GM21515 (cell line): ENCODE results near the gene LRRC1.
A peak's percentile ranks its signal among the peaks of the same experiment; 100 is the strongest.

Experiments
- ATAC-seq: cut with Tn5 transposase; IDR thresholded peaks from one replicate; pipeline ENCODE4 v1.9.1; 2021; ENCODE audit not compliant: unreplicated experiment

The LRRC1 gene

DNA sequence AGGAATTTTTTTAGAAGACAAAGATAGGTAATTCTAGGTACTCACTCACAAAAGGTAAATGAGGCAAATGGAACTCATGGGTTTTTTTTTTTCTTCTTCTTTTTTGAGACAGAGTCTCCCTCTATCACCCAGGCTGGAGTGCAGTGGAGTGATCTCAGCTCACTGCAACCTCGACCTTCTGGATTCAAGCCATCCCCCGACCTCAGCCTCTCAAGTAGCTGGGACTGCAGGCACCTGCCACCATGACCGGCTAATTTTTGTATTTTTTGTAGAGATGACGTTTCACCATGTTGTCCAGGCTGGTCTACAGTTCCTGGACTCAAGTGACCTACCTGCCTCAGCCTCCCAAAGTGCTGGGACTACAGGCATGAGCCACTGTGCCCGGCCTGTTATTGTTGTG lies 126.1 kb downstream of the LRRC1 start:
- no peak for ATAC-seq

DNA sequence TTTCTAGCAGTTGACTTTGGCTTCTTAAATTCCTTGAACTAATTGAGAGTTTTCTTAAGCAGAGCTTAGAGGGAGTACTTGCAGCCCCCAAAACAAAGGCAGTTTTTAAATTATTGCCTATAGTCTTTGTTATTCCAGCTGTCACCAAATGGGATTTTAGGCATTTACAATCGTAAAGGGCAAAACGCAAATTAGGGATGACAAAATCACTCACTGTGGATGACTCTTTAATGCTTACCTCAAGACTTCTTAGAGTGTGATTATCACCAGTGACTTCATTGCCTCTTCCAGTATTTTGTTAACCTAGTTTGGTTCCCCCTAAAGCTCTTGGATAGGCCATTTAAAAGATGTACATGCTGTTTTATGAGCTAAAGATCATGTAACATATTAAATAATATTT lies 126.8 kb downstream of the LRRC1 start:
- ATAC-seq, result no peak

DNA sequence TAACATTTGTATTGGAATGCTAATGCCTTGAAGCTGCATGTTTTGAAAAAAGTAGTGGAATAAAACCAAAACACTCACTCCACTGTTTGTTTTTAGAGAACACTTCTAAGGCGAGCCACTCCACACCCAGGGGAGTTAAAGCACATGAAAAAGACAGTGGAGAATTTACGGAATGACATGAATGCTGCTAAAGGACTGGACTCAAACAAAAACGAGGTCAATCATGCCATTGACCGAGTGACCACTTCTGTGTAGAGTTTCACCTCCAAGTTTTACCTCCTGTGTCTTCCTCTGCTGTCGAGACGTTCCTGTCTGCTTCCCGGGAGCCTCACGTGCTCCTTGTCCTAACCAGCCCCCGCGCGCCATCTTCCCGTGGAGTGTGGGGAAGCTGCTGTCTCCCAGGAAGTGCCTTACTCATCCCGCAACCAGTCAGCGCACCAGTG lies 127.8 kb downstream of the LRRC1 start:
- no peak for ATAC-seq

DNA sequence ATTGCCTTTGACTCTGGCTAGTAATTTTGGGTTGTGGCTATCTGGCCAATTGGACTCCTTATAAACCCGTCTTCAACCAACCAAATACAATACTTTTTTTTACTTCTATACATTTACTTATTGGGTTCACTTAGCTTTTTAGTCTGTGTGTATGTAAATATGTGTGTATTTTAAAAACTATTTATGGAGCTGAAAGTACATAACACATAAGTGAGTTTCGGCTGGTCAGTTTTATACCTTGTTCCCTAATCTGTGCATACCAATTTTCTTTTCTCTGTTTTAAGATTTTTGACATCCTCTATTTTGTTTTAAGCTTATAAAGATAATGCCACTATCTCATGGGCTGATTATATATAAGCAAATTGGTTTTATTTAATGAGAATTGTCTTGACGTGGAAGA lies 129.5 kb downstream of the LRRC1 start:
- peak; percentile 50 for ATAC-seq

DNA sequence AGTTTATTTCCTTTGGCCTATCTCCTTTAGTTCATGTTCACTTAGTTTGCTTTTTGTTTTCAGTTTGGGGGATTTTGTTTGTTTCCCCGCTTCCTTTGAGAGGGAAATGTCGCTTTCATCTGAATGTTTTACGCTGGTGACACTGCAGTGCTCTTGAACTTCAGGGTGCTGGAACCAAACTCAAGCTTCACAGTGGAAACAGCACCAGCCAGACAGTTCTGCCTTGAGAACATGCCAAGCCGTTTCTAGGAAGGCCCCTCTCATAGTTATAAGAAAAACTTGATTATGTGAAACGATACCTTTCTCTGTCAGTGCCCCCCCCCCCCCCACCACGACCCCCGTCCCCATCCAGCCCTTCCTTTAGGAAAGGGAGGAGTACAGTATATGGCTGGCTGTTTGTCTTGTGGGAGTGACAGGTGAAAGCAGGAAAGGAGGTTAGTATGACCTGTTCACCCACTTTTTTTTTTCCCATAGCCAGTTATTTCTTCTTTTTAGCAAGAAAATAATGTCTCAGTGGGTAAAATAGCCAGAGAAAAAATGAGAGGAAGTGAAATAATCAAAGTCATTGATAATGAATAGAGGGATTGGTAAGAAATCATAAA lies 130.1 kb downstream of the LRRC1 start:
- ATAC-seq, result no peak

DNA sequence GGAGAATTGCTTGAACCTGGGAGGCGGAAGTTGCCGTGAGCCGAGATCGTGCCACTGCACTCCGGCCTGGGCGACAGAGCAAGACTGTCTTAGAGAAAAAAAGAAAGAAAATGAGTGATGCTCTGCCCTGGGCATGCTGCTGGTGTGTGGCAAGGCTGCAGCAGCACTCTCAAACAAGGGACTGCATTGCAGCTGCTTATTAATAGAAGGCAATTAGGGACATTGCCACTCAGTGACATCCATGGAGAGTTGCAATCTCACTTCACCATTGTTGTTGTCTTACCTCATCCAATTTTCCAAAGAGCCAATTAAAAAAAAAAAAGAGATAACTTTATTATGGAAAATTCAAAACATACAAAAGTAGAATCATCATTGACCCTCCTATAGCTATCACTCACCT lies 131.1 kb downstream of the LRRC1 start:
- ATAC-seq, result no peak

DNA sequence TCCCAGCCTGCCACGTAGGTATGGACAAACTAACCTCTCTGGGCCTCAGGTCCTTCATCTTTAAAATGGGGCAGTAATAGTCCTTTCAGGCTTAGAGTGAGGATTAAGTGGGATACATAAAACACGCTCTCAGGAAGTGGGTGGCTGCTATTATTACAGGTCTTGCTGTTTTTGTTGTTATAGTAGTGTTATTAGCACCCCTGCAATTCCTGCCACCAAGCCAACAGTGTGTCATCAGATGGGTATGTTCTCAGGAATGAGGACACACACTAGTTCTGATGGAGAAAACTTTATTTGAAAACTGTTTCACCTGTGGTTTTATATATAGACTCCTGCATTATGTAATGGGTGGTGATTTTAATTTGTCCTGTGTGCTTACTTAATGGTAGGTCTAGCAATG lies 131.7 kb downstream of the LRRC1 start:
- no peak for ATAC-seq

DNA sequence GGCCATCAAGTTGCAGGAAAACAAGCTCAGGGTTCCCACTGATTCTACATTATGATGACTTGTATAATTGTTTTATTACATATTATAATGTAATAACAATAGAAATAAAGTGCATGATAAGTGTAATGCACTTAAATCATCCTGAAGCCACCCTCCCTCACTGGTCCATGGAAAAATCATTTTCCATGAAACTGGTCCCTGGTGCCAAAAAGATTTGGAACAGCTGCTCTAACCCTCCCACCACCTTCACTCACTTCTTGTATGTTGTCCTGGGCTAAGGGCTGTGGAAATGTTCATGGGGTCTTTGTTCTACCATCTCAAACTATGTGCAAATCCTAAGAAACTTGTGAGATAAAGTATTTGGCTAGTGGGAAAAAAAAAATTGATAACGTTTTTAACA lies 133.8 kb downstream of the LRRC1 start:
- ATAC-seq, result no peak

DNA sequence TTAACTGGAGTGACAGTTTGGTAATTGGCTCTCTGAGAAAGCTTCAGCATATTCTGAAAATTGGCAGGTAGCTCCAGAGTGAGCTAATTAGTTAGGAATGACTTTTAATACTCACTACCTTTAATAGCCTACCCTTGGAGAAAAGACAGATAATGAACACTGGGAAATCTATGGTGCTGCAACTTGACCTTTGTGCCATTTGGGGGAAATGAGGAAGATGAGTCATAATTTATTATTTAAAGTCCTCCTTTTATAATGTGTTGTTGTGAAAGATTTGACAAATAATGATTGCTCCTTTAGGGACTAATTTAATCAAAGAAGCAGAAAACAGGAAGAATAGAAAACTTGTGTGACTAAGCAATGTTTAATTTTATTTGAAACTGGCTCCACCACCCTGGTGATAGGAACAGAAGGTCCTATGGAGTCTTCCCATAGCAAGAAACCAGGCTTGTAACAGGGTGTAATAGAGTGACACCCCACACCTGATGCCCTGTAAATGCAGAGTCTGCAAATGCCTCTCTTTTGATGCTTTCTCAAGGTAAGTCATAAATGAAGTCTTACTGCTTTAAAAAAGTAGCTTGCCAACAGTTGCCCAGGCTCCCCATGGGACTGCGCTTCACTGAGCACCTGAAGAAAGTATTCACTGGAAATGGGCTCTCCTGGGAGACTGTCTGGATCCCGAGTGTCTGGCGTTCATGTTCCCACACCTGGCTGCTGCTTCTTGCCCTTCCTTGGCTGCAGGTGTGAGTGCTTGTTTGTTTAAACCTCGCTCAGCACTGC lies 134.4 kb downstream of the LRRC1 start:
- no peak for ATAC-seq

DNA sequence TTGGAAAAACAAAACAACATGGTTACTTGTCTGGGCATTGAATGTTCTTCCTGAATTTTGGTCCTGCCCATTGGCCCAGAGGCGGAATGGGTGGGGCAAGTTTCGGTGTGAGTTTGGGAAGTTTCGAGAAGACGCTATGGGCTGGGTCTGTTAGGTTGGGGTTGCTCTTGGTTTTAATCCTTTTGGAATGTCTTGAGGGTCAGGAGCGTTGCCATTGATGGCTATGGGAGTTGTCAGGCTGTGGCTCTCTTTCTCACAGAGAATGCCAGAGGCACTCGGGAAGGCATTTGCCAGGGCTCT lies 135.0 kb downstream of the LRRC1 start:
- no peak for ATAC-seq

DNA sequence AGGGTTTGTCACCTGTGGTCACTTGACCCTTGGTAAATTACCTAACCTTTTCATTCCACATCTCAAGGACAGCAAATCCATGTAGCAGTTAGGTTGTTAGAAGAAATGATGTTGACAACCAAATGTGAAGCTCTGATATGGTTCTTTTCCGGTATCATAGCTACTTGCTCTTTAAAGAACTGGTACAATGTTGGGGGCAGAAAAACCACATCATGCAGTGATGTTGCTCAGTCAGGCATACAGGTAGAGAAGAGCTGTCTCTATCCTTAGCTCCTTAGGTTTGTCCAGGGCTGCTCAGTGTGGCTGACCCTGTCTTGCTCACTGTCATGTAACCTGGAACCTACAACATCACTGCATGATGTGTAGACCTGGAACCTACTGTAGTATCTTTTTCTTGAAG lies 135.5 kb downstream of the LRRC1 start:
- ATAC-seq, result no peak

DNA sequence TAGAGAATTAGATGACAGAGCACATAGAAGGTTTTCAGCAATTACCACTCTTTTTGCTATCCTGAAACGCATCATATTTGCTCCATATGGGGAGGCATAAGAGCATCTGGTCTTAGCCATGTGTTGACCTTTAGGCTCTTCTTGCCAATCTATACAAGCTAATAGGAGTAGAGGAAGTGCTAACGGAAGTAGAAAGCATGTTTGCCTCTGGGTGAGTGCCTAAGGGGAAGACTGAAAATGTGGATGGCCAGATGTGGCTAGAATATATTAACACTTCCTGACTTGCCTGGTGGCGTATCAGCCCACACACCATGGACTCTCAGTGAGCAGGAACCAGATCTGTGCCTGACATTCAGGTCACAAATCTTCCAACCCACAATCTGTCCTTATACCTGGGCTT lies 136.3 kb downstream of the LRRC1 start:
- no peak for ATAC-seq

DNA sequence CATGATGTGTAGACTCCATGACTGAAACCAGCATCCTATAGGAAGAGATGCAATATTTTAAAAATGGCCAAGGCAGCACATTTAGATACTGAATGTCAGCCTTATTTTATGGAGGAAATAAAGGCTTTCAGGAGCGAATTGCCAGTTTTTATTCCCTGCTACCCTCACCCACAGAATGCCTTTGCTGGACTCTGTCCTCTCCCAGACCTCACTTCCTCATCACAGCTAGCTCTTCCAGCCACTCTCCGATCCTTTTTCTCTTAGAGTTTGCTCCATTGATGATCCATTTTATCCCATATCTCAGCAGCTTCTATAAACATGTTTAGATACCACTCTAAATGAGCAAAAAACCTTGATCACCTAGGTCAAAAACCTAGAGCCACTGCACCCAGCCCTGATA lies 137.7 kb downstream of the LRRC1 start:
- no peak for ATAC-seq

DNA sequence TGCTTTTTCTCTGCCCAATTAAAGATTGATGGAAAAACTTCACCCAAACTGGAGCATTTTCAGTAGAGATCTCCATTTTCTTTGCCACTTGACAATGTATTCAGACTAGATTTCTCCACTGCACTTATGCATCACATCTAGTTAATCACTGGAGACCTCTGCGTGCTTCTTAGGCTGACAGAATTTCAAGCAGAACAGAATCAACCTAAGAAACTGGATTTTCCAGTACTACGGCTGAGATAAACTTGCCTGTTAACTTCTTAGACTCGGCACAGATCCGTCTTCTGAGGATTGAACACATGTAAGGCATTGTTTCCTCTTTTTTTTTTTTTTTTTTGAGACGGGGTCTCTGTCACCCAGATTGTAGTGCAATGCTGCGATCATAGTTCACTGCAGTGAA lies 139.2 kb downstream of the LRRC1 start:
- no peak for ATAC-seq

DNA sequence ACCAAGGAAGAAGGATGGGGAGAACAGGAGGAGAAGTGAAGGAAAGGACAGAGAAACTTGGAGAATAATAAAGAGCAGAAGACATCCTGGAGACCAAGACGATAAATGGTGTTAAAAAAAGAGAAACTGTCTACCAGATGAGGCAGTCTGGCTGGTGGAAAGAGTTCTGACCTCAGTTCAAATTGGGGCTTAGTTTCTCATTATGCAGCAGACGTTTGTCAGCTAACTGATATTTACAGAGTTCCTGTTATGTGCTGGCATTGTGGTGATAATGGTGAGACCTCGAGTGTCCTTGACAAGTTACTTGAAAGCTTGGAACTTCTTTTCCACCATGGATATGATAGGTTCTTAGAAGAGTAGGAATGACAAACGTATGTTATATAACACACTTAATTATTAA lies 142.7 kb downstream of the LRRC1 start:
- no peak for ATAC-seq

DNA sequence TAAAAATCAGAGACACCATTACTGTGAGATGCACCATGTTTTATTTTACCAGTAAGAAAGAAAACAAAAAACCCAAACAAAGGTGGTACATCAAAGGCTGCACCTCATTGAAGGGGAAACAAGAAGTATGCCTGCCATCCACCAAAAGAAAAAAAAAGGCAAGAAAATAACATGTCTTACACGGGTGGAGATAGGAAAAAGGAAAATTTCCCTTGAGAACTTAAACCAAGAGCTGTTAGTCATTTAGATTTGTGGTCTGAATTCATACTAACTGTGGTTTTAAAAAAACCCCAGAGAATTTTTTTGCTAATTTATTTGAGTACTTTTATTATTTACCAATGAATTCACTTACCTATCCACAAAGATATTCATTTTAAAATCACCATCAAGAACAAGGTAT lies 144.0 kb downstream of the LRRC1 start:
- no peak for ATAC-seq

DNA sequence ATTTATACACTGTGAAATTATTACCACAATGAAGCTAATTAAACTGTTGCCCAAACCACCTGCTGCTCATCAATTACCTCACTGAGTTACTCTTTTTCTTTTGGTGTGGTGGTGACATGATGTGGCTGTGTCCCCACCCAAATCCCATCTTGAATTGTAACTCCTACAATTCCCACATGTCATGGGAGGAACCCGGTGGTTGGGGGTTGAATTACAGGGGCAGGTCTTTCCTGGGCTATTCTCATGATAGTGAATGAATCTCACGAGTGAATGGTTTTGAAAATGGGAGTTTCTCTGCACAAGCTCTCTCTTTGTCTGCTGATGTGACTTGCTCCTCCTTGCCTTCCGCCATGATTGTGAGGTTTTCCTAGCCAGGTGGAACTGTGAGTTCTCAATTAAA lies 145.0 kb downstream of the LRRC1 start:
- no peak for ATAC-seq

DNA sequence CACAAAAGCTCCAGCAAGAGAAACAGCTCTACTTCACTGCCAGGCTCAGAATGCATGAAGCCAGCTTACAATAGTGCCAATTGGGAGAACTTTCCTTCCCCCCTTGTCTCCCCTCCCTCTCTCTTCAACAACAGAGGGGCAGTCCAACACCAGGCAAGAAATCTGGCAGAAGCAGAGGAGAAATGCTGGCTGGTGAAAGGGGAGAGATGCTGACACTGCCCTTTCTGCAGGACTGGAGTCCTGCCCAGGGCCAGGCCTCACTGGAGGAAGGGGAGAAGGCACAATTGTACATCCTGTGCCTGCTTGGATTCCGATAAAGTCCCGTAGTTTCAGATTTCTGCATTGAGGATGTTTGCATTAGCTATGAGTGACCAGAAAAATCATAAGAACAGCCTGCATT lies 148.6 kb downstream of the LRRC1 start:
- ATAC-seq, result no peak

DNA sequence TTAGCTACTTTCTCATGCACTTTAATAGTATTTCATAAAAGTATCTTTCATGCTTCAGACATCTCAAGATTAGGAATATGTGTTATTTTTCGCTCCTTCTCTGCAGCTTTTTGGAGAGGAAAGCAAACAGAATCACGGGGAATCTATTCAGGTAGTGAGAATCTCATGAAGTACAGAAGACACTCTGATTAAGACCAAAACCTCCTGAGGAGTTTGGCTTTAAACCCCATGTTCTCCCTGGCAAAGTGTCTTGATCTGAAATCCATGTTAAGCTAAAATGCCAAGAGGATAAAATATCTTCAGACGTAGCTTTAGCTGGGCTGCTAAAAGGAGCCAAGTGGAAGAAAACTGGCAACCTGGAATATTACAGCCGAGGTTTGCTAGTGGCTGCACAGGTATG lies 149.3 kb downstream of the LRRC1 start:
- no peak for ATAC-seq

DNA sequence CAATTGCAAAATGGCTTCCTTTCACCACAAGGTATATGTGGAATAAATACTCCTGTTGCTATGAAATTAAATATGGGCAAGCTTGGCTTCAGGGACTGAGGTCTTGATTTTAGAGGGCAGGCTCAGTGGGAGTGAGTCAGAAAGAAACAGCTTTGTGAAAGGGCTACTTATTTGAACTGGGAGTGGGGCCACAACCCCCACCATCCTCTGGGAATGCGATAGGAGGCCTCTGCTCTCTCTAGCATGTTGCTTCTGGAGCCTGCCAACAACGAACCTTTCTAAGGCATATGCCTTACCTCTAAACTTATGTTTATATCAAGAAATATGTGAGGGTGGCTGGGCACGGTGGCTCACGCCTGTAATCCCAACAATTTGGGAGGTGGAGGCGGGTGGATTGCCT lies 149.7 kb downstream of the LRRC1 start:
- no peak for ATAC-seq

DNA sequence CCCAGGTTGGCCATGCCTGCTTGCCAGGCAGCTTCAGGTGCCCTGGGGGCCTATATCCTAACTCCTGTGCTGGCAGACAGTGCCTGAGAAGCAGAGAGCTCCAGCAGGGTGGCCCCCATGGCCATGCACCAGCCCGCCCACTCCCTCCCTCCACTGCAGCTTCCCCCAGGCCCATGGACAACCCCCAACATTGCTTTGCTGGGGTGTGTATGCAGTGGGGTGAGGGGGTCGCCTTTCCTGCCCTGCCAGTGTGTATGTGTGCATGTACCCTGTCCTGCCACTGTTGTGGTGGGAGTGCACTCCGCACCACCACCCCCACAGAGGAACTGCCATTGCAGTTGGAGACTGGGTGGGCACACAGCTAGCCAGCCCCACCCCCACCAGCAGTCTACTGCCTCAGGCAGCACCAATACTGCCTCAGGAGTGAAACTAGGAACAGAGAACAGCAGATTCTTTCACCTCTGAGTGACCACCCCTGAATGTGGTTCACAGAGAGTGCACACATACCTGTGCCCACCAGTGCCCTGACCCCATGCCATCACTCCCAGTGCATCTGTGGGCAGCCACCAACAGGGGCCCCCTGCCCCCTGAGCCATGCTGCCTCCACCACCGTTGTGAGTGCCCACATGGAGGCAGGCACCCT lies 151.1 kb downstream of the LRRC1 start:
- ATAC-seq, result no peak

DNA sequence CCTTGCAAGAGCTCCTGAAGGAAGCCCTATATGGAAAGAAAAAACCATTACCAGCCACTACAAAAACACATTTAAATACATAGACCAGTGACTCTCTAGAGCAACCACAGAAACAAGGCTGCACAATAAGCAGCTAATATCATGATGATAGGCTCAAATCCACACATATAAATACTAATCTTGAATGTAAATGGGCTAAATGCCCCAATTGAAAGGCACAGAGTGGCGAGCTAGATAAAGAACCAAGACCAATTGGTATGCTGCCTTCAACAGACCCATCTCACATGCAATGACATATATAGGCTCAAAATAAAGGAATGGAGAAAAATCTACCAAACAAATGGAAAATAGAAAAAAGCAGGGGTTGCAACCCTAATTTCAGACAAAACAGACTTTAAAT lies 153.0 kb downstream of the LRRC1 start:
- ATAC-seq, result no peak

DNA sequence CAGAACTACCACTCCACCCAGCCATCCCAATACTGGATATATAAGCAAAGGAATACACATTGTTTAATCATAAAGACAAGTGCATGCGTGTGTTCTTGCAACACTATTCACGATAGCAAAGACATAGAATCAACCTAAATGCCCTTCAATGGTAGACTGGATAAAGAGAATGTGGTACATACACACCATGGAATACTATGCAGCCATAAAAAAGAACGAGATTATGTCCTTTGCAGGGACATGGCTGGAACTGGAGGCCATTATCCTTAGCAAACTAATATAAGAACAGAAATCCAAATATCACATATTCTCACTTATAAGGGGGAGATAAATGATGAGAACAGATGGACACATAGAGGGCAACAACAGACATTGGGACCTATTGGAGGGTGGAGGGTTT lies 156.6 kb downstream of the LRRC1 start:
- no peak for ATAC-seq
